Osteocyte (in vitro differentiated cells): ENCODE data around the gene ERGIC1. TPM values are rescaled to one million over a fixed set of nuclear protein-coding genes. Genes with fewer than 3 reads are reported as not detected.

Experiments
- DNase-seq: peaks from one replicate; pipeline ENCODE4 v3.0.0; 2021; ENCODE audit warnings: mixed read lengths; ENCODE audit not compliant: unreplicated experiment; ENCODE audit errors: extremely low spot score
- H3K27ac Mint-ChIP-seq: one replicate; pipeline ENCODE4 v1.8.0; 2021; ENCODE audit warnings: mild to moderate bottlenecking, mixed read lengths; ENCODE audit not compliant: unreplicated experiment
- H3K27me3 Mint-ChIP-seq: one replicate; pipeline ENCODE4 v1.8.0; 2021; ENCODE audit warnings: mixed read lengths; ENCODE audit not compliant: unreplicated experiment
- H3K36me3 Mint-ChIP-seq: one replicate; pipeline ENCODE4 v1.8.0; 2021; ENCODE audit warnings: mixed read lengths; ENCODE audit not compliant: unreplicated experiment
- H3K4me1 Mint-ChIP-seq: one replicate; pipeline ENCODE4 v1.8.0; 2021; ENCODE audit warnings: mixed read lengths; ENCODE audit not compliant: unreplicated experiment
- H3K4me3 Mint-ChIP-seq: one replicate; pipeline ENCODE4 v1.8.0; 2021; ENCODE audit warnings: mild to moderate bottlenecking, moderate library complexity, mixed read lengths; ENCODE audit not compliant: unreplicated experiment
- H3K9me3 Mint-ChIP-seq: one replicate; pipeline ENCODE4 v1.8.0; 2021; ENCODE audit warnings: mixed read lengths; ENCODE audit not compliant: unreplicated experiment
- total RNA-seq: library from RNA; stranded (reverse); gene quantifications from 2 replicates; pipeline ENCODE4 v1.2.1, GENCODE V29; 2021
- TF ChIP-seq, protein P1 (sequence below): fragments of 200-600 bp; sonication (generic); IDR thresholded peaks from 2 replicates; pipeline ENCODE4 v1.5.0; 2021; ENCODE audit warnings: antibody characterized with exemption, mild to moderate bottlenecking, moderate library complexity

The ERGIC1 gene
- total RNA-seq, 1 donor from 2014 or later = 174 TPM

DNA sequence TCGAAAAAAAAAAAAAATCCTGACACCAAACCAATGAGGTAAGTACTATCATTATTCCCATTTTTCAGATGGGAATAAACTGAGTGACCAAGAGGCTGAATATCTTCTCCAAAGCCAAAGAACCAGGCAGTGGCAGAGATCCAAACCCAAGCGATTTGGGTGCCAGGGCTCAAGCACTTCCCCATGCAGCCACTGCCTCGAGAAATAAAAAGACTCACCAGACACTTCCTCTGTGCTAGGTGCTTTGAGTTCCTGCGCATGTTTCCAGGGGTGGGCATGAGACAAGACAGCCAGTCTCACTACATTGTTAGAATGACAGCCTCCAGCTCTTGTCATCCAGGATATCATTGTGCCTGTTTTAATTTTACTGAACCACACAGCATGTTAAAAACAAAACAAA, 122.9 kb downstream of the ERGIC1 start:
- Mint-ChIP-seq H3K27me3 (no peaks in the 10 kb centered on the region), H3K4me1 (peaks cover 47% of the 10 kb centered on the region), H3K27ac (no peak overlapping the region), H3K4me3 (no peak overlapping the region), H3K36me3 (peaks cover 5% of the 10 kb centered on the region), H3K9me3 (no peaks in the 10 kb centered on the region)
- TF ChIP-seq, protein P1, sequence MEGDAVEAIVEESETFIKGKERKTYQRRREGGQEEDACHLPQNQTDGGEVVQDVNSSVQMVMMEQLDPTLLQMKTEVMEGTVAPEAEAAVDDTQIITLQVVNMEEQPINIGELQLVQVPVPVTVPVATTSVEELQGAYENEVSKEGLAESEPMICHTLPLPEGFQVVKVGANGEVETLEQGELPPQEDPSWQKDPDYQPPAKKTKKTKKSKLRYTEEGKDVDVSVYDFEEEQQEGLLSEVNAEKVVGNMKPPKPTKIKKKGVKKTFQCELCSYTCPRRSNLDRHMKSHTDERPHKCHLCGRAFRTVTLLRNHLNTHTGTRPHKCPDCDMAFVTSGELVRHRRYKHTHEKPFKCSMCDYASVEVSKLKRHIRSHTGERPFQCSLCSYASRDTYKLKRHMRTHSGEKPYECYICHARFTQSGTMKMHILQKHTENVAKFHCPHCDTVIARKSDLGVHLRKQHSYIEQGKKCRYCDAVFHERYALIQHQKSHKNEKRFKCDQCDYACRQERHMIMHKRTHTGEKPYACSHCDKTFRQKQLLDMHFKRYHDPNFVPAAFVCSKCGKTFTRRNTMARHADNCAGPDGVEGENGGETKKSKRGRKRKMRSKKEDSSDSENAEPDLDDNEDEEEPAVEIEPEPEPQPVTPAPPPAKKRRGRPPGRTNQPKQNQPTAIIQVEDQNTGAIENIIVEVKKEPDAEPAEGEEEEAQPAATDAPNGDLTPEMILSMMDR = no peak
- DNase-seq = no peak

DNA sequence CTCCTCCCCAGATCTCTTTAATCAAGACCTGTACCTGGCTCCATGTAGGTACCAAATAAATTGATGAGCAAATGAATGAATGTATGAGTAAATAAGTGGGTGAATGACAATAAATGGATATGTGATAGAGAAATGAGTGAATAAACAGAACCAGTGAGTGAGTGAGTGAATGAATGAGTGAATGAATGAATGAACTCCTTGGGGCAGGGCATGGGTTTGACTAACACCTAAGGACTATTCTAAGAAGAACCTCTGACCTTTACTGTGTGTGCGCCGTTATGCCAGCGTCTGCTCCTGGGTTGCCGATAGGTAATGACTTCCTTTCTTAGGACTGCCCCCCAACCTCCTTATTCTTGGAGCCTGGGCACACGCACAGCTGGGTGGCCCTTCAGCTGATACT, 123.4 kb downstream of the ERGIC1 start:
- peak overlapping the region; percentile 23 for H3K4me3 Mint-ChIP-seq
- DNase-seq = no peak
- H3K36me3 Mint-ChIP-seq = peaks cover 7% of the 10 kb centered on the region
- no peaks in the 10 kb centered on the region for H3K27me3 Mint-ChIP-seq
- H3K4me1 Mint-ChIP-seq = peaks cover 43% of the 10 kb centered on the region
- TF ChIP-seq, protein P1 = no peak
- no peaks in the 10 kb centered on the region for H3K9me3 Mint-ChIP-seq
- H3K27ac Mint-ChIP-seq = no peak overlapping the region

DNA sequence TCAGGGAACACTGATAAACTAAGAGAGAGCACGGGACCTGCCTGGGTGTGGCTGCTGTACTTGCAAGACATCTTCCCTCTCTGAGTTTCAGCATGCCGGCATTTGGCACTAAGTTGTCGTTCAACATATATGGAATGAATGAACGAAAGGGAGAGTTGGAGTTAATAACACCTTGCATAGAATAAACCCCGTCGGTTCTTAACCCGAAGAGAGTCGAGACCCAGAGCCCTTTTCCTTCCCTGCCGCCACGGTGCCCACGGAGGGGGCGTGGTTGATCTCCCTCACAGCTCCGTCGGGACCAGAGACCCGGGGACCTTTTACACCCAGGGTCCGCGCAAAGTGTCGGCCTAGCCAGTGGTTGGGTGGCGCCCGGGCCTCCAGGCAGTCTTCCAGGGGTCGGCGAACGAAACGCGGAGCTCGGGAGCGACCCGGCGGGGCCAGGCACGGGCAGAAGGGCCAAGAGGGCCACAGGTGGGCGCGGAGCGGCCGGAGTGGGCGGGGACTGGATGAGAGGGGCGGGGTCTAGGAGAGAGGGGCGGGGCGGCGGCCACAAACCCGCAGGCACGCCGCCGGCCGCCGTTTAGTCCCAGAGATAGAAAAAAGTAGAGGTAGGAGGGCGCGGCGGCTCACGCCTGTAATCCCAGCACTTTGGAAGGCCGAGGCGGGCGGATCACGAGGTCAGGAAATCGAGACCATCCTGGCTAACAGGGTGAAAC, 124.4 kb downstream of the ERGIC1 start:
- H3K27me3 Mint-ChIP-seq = no peaks in the 10 kb centered on the region
- peak overlapping the region; percentile 98 for H3K27ac Mint-ChIP-seq
- H3K9me3 Mint-ChIP-seq = no peaks in the 10 kb centered on the region
- H3K4me1 Mint-ChIP-seq = peaks cover 38% of the 10 kb centered on the region
- H3K36me3 Mint-ChIP-seq = peaks cover 9% of the 10 kb centered on the region
- H3K4me3 Mint-ChIP-seq = peak overlapping the region; percentile 89
- TF ChIP-seq, protein P1 = no peak
- peak; percentile 89 for DNase-seq

DNA sequence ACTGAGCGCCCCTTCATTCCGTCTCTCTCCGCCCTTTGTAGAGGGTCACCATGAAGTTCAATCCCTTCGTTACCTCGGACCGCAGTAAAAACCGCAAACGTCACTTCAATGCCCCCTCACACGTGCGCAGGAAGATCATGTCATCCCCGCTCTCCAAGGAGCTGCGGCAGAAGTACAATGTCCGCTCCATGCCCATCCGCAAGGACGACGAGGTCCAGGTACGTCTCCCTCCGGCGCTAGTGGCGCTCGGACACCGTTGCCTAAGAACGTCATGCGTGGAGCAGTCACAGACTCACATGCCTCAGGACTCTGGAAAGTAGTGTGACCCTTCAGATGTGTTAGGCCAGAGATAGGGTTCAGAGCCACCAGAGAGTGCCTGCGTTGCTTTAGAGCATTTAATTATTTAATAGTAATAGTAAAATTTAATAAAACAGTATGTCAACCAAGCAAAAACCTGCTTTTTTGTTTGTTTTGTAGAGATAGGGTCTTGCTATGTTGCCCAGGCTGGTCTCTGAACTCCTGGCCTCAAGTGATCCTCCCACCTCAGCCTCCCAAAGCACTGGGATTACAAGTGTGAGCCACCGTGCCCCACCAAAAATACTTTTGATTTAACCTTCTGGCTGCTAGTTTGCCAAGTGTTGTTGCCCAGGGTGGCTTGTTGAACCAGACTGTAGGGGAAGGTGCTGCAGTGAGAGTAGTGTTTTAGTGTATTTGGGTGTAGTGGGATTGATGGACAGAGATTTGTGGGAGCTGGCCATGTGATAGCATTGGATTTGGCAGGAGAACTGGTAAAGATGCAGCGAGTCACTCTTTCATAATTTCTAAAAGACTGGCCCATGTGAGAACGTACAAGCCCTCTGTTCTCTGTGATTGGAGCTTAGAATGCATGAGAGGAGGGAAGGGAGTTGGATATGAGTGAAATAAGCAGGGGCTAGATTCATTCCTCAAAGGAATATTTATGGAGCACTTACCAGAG, 126.1 kb downstream of the ERGIC1 start:
- Mint-ChIP-seq H3K4me1 (peaks cover 26% of the 10 kb centered on the region), H3K9me3 (no peaks in the 10 kb centered on the region), H3K4me3 (peak overlapping the region; percentile 89), H3K27me3 (no peaks in the 10 kb centered on the region), H3K27ac (peak overlapping the region; percentile 98), H3K36me3 (peaks cover 14% of the 10 kb centered on the region)
- TF ChIP-seq, protein P1 = no peak
- no peak for DNase-seq

DNA sequence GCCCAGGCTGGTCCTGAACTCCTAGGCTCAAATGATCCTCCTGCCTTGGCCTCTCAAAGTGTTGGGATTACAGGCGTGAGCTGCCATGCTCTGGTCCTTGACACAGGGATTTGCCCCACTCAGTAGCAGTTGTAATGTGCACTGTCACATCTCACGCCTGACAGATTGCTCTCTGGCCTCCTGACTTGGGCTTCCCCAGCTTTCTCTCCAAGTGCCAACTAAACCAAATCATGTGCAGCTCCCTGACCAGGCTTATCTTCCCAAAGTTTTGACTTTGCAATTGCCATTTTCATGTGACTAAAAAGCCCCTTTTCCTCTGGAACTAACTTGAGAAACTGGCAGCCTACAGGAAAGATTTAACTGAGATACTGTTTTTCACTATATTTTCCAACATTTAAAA, 135.9 kb downstream of the ERGIC1 start:
- H3K27ac Mint-ChIP-seq = no peak overlapping the region
- DNase-seq = no peak
- peaks cover 19% of the 10 kb centered on the region for H3K36me3 Mint-ChIP-seq

More for the DNA sequence above, 135.9 kb downstream of the ERGIC1 start:
- no peaks in the 10 kb centered on the region for H3K27me3 Mint-ChIP-seq
- H3K4me3 Mint-ChIP-seq = no peak overlapping the region
- H3K4me1 Mint-ChIP-seq = no peaks in the 10 kb centered on the region
- TF ChIP-seq, protein P1 = no peak
- no peaks in the 10 kb centered on the region for H3K9me3 Mint-ChIP-seq
